Ectodermal cell (in vitro differentiated cells): ENCODE measurements around the gene PITPNM3.

Experiments used
- H3K27ac ChIP-seq: 2 replicates; pipeline ENCODE4 v1.7.0; 2013; ENCODE audit warnings: mild to moderate bottlenecking, low read depth, low read length; ENCODE audit not compliant: insufficient read depth, poor library complexity, severe bottlenecking
- H3K27me3 ChIP-seq: 2 replicates; pipeline ENCODE4 v1.7.0; 2013; ENCODE audit warnings: mild to moderate bottlenecking, low read length; ENCODE audit not compliant: insufficient read depth, control insufficient read depth, poor library complexity, severe bottlenecking
- H3K36me3 ChIP-seq: one replicate; pipeline ENCODE4 v1.7.0; 2013; ENCODE audit warnings: low read length; ENCODE audit not compliant: control insufficient read depth, insufficient read depth
- H3K4me1 ChIP-seq: one replicate; pipeline ENCODE4 v1.7.0; 2013; ENCODE audit warnings: low read length; ENCODE audit not compliant: control insufficient read depth, insufficient read depth
- H3K4me3 ChIP-seq: 2 replicates; pipeline ENCODE4 v1.7.0; 2013; ENCODE audit warnings: low read depth, low read length, control low read depth; ENCODE audit not compliant: insufficient read depth
- H3K9me3 ChIP-seq: 2 replicates; pipeline ENCODE4 v1.7.0; 2013; ENCODE audit warnings: mild to moderate bottlenecking, low read length, moderate library complexity; ENCODE audit not compliant: control insufficient read depth
- WGBS, 2 experiments: methylation state at CpG; one replicate each; pipeline ENCODE4 v1.1.7; 2013; ENCODE audit warnings: missing lambda C conversion rate in 2 of 2; 5-methylcytosine and 5-hydroxymethylcytosine counted together

Gene PITPNM3

DNA sequence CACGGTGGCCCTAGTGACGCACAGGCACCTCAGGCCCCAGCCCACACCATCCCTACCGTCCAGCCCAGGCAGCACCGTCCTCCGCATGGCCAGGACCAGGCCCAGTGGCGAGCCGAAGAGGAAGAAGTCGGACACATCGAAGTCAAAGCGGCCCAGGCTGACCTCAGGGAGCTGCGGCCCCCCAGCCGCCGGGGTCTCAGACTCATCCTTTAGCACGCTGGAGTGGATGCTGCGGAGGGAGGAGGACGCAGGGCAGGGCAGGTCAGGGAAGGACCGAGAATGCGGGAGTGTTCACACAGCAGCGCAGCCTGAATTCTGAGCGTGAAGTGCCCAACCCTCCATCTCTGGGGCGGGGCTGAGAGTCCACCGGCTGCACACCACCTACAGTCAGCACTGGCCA lies 82.0 kb downstream of the PITPNM3 start:
- peaks cover 29% of the 10 kb centered on the region for H3K4me1 ChIP-seq
- H3K36me3 ChIP-seq: no peaks in the 10 kb centered on the region
- H3K27me3 ChIP-seq: no peaks in the 10 kb centered on the region
- 91 to 93% methylated on average over 22 of the region's 22 CpGs for WGBS, 2 experiments
- no peaks in the 10 kb centered on the region for H3K9me3 ChIP-seq
- no peak overlapping the region for H3K27ac ChIP-seq
- no peak overlapping the region for H3K4me3 ChIP-seq

DNA sequence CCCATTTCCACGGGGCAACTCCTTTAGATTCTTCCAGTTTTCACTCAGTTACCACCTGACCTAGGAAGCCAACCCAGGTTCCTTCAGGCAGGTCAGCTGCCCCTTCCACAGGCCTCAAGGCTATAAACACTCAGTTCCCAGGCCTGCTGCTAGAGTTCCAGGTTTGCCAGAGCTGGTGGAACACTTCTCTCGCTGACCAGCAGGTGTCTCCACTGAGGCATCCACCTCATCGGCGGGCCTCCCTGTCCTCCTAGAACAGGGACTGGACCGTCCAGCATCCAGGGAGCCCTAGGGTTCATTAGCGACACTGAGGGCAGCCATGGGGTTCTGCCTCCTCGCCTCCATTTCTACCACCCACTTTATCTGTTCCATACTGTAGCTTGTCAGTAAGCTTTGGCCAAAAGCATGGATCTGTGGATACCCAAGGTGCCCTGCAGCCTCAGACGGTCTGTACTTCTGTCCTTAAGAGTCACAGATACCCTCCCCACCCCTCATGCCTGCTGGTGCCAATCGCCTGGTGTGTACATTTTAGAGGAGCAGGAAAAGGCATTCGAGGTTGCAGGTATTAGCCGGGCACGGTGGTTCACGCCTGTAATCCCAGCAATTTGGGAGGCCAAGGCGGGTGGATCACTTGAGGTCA lies 83.1 kb downstream of the PITPNM3 start:
- H3K4me3 ChIP-seq: no peak overlapping the region
- WGBS, 2 experiments: 48 to 51% methylated on average over 14 of the region's 14 CpGs
- no peaks in the 10 kb centered on the region for H3K27me3 ChIP-seq
- no peaks in the 10 kb centered on the region for H3K36me3 ChIP-seq
- no peak overlapping the region for H3K27ac ChIP-seq
- H3K9me3 ChIP-seq: no peaks in the 10 kb centered on the region
- H3K4me1 ChIP-seq: peaks cover 25% of the 10 kb centered on the region

DNA sequence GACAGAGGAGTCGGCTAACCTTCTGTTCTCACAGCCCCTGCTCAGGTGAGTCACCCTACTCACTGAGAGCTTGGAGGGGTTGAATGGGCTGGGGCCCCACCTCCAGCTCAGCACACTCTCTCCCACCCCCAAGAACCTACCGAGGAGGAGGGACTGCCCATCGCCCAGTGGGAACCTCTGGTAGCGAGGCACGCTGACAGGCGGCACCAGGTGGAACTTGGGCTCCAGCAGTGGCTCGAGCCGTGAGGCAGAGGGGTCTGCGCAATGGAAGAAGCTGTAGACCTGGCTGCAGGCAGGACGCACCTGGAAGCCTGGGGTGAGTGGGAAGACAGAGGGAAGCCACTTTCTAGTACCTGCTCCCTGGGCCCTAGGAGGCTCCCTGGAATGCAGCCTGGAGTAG lies 83.8 kb downstream of the PITPNM3 start:
- WGBS, 2 experiments: 88 to 89% methylated on average over 10 of the region's 10 CpGs
- H3K27me3 ChIP-seq: no peaks in the 10 kb centered on the region
- H3K27ac ChIP-seq: no peak overlapping the region
- peaks cover 25% of the 10 kb centered on the region for H3K4me1 ChIP-seq
- H3K36me3 ChIP-seq: no peaks in the 10 kb centered on the region
- no peaks in the 10 kb centered on the region for H3K9me3 ChIP-seq
- no peak overlapping the region for H3K4me3 ChIP-seq

DNA sequence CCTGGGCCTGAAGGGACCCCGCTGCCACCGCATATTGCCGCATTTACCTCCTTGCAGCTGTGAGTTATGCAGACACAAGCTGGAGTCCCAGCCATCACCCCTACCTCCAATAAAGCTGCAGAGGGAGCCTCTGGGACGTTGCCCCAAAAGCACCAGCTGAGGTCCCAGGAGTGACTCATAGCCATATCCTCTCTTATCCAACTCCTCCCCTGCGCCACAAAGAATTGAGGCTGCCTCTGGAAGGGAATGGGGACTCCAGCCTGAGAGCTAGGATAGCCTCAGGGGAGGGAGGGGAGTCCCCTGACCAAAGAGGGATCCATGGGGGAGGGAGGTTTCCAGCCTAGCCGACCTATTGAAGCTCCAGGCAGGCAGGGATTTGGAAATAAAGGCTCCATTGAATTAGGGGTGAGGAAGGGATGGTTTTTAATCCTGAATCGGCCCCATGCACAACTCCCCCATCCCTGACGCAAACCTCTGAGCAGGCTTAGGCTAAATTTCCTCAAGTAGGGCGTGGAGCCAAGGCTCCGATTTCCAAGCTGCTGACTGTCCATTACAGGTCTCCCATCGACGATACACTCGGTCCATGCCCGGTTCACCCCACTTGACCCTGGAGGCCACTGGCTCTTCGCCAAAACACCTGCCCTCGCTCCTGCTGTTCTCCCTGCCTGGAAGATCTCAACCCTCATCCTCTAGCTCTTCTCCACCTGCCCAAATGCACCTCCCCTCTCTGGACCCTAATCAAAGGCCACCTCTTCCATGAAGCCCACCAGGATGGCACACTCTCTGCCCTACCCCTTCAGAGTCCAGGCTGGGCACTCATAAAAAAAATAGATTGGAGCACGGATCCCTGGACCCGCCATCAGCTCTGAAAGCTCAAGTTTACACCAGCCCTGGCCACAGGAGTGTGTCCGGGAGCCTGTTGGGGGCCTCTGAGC lies 84.6 kb downstream of the PITPNM3 start:
- no peak overlapping the region for H3K27ac ChIP-seq
- 71 to 76% methylated on average over 19 of the region's 19 CpGs for WGBS, 2 experiments
- no peaks in the 10 kb centered on the region for H3K27me3 ChIP-seq
- no peaks in the 10 kb centered on the region for H3K36me3 ChIP-seq
- H3K4me1 ChIP-seq: peaks cover 25% of the 10 kb centered on the region
- H3K9me3 ChIP-seq: no peaks in the 10 kb centered on the region
- H3K4me3 ChIP-seq: no peak overlapping the region

DNA sequence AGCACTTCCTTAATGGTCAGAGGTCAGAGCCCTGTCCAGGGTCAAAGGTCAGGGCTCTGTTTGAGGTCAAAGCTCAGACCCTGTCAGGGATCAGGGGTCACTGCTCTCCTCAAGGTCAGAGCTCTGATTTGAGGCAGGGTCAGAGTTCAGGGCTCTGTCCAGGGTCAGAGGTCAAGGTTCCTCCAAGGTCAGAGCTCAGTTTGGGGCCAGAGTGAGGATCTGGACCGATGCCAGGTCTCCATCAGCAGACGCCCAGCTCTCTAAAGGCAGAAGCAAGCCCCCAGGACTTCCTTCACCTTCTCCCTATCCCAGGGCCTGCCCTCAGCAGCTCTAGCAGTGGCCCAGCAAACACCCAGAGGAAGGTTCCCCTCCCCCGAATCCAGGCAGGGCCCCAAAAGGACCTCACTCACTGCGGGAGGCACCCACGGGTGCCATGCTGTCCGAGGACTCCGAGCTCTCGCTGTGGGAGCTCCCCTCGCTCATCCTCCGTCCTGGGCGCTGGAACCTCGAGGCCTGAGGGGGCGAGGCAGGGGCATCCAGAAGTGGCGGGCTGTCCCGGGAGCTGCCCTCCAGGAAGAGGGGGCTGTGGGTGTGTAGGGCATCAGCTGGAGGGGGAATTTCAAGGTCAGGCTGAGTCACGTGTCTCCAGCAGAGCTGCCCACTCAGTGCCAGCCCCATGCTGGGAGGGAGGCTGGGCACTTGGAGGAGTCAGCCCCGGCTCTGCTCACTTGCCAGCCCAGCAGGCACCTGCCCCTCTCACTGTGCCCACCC lies 85.4 kb downstream of the PITPNM3 start:
- no peak overlapping the region for H3K4me3 ChIP-seq
- no peaks in the 10 kb centered on the region for H3K9me3 ChIP-seq
- no peaks in the 10 kb centered on the region for H3K27me3 ChIP-seq
- WGBS, 2 experiments: 88 to 91% methylated on average over 17 of the region's 17 CpGs
- peaks cover 25% of the 10 kb centered on the region for H3K4me1 ChIP-seq
- H3K27ac ChIP-seq: no peak overlapping the region
- H3K36me3 ChIP-seq: no peaks in the 10 kb centered on the region

DNA sequence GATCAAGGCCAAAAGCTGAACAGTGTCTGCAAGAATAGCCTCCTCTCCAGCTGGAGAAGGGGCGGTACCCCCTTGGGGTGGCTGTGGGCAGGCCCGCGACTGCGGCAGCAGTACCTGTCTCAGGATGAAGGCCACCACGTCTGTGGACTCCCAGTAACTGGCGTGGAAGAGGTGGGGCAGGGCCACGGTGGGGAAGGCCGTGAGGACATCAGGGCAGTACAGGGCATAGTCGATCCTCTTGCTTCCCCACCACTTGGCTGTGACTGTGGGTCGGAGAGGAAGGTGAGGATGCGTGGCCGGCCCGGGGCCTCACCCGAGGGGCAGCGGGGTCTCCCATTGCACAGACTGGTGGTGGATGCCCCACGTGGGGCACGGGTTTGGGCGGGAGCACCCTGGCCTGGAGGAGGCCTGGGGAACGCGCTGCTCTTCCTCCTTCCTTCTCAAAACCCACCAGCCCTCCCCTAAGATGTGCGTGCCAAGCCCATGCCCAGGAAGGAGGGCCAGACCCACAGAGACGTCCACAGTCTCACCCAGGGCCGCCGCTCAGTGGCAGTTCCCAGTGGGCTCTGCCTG lies 86.1 kb downstream of the PITPNM3 start:
- H3K27me3 ChIP-seq: no peaks in the 10 kb centered on the region
- H3K4me3 ChIP-seq: no peak overlapping the region
- peaks cover 23% of the 10 kb centered on the region for H3K4me1 ChIP-seq
- no peak overlapping the region for H3K27ac ChIP-seq
- no peaks in the 10 kb centered on the region for H3K9me3 ChIP-seq
- H3K36me3 ChIP-seq: no peaks in the 10 kb centered on the region
- 95 to 96% methylated on average over 24 of the region's 24 CpGs for WGBS, 2 experiments

DNA sequence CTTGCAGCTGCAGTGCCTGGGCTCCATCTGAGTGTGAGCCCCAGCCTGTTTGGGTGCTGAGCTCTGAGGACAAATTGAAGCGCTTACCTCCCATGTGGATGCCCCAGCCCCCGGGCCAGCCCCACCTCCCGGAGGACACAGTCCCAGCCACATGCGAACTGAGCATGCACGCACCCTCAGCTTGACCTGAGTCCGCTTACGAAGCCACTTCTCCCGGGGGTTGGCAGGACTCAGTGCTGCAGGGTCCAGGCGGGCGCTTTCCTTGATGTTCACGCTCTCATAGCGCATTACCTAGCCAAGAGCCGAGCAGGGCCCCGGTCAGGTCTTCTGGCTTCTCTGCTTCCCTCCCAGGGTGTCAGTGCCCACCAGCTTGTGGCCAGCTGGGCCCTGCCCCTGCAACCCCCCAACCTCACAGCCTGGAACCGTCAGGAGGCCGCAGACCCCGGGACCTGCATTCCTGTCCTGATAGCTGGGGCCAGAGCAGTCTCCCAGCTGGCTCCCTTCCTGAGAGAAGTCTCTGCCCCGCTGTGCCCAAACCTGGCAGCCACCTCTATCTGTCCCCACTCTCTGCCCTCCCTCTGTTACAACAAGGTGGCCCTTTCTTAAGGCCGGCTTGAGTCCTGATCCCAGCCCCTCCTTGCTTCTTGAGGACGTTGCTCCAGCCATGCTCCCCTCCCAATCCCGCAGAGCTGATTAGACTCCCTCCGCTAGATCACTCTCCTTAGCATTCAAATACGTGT lies 88.1 kb downstream of the PITPNM3 start:
- Histone ChIP-seq H3K27ac (no peak overlapping the region), H3K4me1 (peaks cover 13% of the 10 kb centered on the region), H3K36me3 (no peaks in the 10 kb centered on the region), H3K4me3 (no peak overlapping the region), H3K9me3 (no peaks in the 10 kb centered on the region), H3K27me3 (no peaks in the 10 kb centered on the region)
- WGBS, 2 experiments: 88 to 90% methylated on average over 23 of the region's 23 CpGs

DNA sequence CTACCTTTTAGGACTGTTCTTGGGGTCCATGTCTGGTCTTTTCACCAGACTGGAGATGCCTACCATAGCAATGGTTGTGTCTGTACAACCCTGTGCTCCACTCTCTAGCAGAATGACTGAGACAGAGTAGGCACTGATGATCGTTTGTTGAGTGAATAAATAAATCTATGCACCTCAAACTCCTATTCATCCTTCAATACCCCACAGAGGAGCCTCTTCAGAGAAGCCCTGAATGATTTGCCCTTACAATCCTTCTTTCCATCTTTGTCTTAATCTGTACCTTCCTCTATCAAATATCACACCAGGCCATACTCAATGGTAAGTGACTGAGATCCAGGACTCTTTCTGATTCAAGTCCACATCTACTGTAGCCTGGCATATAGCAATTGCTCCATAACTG lies 88.8 kb downstream of the PITPNM3 start:
- Histone ChIP-seq H3K27ac (no peak overlapping the region), H3K4me3 (no peak overlapping the region), H3K9me3 (no peaks in the 10 kb centered on the region), H3K27me3 (no peaks in the 10 kb centered on the region), H3K4me1 (peaks cover 13% of the 10 kb centered on the region), H3K36me3 (no peaks in the 10 kb centered on the region)
- WGBS, 2 experiments: 92 to 100% methylated on average over 1 of the region's 1 CpG

DNA sequence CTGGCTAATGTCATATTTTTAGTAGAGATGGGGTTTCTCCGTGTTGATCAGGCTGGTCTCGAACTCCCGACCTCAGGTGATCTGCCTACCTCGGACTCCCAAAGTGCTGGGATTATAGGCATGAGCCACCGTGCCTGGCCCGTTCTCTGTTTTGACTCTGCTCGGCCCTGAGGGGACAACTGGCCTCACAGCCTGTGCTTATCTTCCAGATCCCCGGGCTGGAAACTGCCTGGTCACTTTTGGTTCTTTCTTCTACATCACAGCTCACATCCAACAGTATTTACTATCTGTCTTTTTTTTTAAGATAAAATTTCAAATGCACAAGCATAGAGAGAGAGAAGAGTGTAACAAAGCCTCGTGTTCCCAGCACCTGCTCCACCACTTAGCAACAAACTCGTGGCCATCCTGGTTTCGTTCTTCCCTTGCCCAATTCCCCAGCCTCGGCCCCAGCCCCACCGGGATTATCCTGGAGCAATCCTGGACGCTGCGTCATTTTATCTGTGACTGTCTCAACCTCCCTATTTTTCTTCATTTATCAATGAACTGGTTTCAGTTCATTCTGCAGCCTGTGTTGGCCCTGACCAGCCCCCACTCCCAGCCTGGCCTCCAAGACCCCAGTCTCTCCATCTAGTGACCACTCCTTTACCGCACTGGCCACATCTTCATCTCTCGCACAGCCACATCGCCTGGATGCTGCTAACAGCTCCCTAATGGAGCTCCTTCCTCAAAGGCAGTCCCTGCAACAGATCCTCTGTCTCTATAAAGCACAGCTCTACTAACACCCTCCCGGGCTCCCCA lies 91.0 kb downstream of the PITPNM3 start:
- peaks cover 23% of the 10 kb centered on the region for H3K4me1 ChIP-seq
- H3K9me3 ChIP-seq: no peaks in the 10 kb centered on the region
- 89 to 90% methylated on average over 19 of the region's 19 CpGs for WGBS, 2 experiments
- no peak overlapping the region for H3K4me3 ChIP-seq
- H3K27ac ChIP-seq: no peak overlapping the region
- H3K27me3 ChIP-seq: no peaks in the 10 kb centered on the region
- H3K36me3 ChIP-seq: no peaks in the 10 kb centered on the region
